HUES48 (cell line): Measurements from ENCODE around the gene CLBA1.
"Not testable (repeated sequence)": the region's sequence is repeated elsewhere in the genome, so short reads cannot be mapped to it uniquely, and the experiment has no call there.

Experiments used
- H3K27ac ChIP-seq: one replicate; pipeline ENCODE4 v1.7.0; 2013; ENCODE audit warnings: low read depth, low read length, inconsistent platforms
- H3K27me3 ChIP-seq: 2 replicates; pipeline ENCODE4 v1.6.1; 2013; ENCODE audit warnings: mild to moderate bottlenecking, low read length; ENCODE audit not compliant: control insufficient read depth, insufficient read depth
- H3K36me3 ChIP-seq: 2 replicates; pipeline ENCODE4 v1.6.1; 2013; ENCODE audit warnings: low read length; ENCODE audit not compliant: control insufficient read depth, insufficient read depth
- H3K4me1 ChIP-seq: 2 replicates; pipeline ENCODE4 v1.6.1; 2013; ENCODE audit warnings: mild to moderate bottlenecking, low read length; ENCODE audit not compliant: control insufficient read depth, insufficient read depth
- H3K4me3 ChIP-seq: 2 replicates; pipeline ENCODE4 v1.5.1; 2013; ENCODE audit warnings: mild to moderate bottlenecking, low read depth, low read length
- H3K9ac ChIP-seq: 2 replicates; pipeline ENCODE4 v1.6.1; 2013; ENCODE audit warnings: mild to moderate bottlenecking, low read depth, low read length, moderate library complexity
- H3K9me3 ChIP-seq: 2 replicates; pipeline ENCODE4 v1.6.1; 2013; ENCODE audit warnings: low read length; ENCODE audit not compliant: control insufficient read depth, insufficient read depth

Gene CLBA1

DNA sequence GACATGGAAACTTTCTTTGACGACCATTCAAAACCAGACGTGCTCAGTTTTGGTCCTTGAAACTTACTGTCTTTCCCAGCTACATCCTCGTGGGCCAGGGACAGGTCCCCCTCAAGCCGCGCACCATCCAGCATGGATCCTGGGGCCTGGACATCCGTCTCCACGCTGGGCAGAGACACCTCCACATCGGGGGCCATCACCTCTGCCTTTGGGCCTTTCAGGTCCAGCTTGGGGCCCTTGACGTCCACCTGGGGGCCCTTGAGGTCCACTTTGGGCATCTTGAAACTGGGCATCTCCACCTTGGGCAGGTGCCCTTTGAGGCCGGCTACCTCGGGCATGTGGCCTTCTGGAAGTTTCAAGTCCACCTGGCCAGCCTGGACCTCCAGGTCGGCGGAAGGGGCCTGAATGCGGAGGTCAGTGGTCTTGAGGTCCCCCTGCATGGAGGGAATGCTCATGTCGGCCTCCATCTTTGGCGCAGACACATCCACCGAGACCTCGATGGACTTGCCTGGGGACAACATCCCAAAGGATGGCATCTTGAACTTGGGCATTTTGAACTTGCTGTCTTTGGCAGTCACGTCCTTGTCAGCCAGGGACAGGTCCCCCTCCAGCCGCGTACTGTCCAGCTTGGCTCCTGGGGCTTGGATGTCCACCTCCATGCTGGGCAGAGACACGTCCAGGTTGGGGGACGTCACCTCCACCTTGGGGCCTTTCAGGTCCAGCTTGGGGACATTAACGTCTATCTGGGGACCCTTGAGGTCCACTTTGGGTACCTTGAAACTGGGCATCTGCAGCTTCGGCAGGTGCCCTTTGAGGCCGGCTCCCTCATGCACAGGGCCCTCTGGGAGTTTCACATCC is 43.9 kb upstream of the CLBA1 start:
- H3K4me3 ChIP-seq: no peak overlapping the region
- H3K4me1 ChIP-seq: no peaks in the 10 kb centered on the region
- H3K9ac ChIP-seq: no peak overlapping the region
- H3K9me3 ChIP-seq: 0 out of 2 replicates have a peak, but pooled peaks cover 2% of the 10 kb centered on the region
- H3K27me3 ChIP-seq: peaks cover 26% of the 10 kb centered on the region
- H3K36me3 ChIP-seq: no peaks in the 10 kb centered on the region
- no peak overlapping the region for H3K27ac ChIP-seq

- no peaks in the 10 kb centered on the region for H3K4me1 ChIP-seq
- 0 out of 2 replicates have a peak, but pooled peaks cover 2% of the 10 kb centered on the region for H3K9me3 ChIP-seq
- H3K27ac ChIP-seq: no peak overlapping the region
- H3K36me3 ChIP-seq: no peaks in the 10 kb centered on the region
- peaks cover 20% of the 10 kb centered on the region for H3K27me3 ChIP-seq
- no peak overlapping the region for H3K9ac ChIP-seq
- H3K4me3 ChIP-seq: no peak overlapping the region
These were observed 43.0 kb upstream of the CLBA1 start for GRCh38 chr14:104942586-104942985.

GRCh38 chr14:104943216-104944015 is 42.2 kb upstream of the CLBA1 start:
- not testable (repeated sequence) for H3K36me3 ChIP-seq

DNA sequence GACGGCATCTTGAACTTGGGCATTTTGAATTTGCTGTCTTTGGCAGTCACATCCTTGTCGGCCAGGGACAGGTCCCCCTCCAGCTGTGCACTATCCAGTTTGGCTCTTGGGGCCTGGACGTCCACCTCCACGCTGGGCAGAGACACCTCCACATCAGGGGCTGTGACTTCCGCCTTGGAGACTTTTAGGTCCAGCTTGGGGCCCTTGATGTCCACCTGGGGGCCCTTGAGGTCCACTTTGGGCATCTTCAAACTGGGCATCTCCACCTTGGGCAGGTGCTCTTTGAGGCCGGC is 41.6 kb upstream of the CLBA1 start:
- not testable (repeated sequence) for H3K9me3 ChIP-seq

More at GRCh38 chr14:104943216-104944015, 42.2 kb upstream of the CLBA1 start:
- H3K4me3 ChIP-seq, H3K4me1 ChIP-seq, H3K9me3 ChIP-seq, H3K27ac ChIP-seq, H3K9ac ChIP-seq: not testable (repeated sequence)
- H3K27me3 ChIP-seq: peaks cover 14% of the 10 kb centered on the region; the same call in 1 of the 2 replicates

GRCh38 chr14:104944436-104945205 is 41.0 kb upstream of the CLBA1 start:
- not testable (repeated sequence) for H3K9me3 ChIP-seq, H3K4me1 ChIP-seq, H3K4me3 ChIP-seq, H3K27ac ChIP-seq, H3K9ac ChIP-seq, H3K27me3 ChIP-seq, H3K36me3 ChIP-seq

More for the DNA sequence above, 41.6 kb upstream of the CLBA1 start:
- not testable (repeated sequence) for H3K4me3 ChIP-seq, H3K27me3 ChIP-seq, H3K36me3 ChIP-seq, H3K4me1 ChIP-seq, H3K9ac ChIP-seq, H3K27ac ChIP-seq

DNA sequence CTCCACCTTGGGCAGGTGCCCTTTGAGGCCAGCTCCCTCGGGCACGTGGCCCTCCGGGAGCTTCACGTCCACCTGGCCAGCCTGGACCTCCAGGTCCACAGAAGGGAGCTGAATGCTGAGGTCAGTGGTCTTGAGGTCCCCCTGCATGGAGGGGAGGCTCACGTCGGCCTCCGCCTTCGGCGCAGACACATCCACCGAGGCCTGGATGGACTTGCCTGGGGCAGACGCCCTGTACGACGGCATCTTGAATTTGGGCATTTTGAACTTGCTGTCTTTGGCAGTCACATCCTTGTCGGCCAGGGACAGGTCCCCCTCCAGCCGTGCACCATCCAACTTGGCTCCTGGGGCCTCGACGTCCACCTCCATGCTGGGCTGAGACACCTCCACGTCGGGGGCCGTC is 40.3 kb upstream of the CLBA1 start:
- H3K27me3 ChIP-seq, H3K9me3 ChIP-seq, H3K4me3 ChIP-seq, H3K4me1 ChIP-seq, H3K9ac ChIP-seq, H3K27ac ChIP-seq, H3K36me3 ChIP-seq: not testable (repeated sequence)

DNA sequence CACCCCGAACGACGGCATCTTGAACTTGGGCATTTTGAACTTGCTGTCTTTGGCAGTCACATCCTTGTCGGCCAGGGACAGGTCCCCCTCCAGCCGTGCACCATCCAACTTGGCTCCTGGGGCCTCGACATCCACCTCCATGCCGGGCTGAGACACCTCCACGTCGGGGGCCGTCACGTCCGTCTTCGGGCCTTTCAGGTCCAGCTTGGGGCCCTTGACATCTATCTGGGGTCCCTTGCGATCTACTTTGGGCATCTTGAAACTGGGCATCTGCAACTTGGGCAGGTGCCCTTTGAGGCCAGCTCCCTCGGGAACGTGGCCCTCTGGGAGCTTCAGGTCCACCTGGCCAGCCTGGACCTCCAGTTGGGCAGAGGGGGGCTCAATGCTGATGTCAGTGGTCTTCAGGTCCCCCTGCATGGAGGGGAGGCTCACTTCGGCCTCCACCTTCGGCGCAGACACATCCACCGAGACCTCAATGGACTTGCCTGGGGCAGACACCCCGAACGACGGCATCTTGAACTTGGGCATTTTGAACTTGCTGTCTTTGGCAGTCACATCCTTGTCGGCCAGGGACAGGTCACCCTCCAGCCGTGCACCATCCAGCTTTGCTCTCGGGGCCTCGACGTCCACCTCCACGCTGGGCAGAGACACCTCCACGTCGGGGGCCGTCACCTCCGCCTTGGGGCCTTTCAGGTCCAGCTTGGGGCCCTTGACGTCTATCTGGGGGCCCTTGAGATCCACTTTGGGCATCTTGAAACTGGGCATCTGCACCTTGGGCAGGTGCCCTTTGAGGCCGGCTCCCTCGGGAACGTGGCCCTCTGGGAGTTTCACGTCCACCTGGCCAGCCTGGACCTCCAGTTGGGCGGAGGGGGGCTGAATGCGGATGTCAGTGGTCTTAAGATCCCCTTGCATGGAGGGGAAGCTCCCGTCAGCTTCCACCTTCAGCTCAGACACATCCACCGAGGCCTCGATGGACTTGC is 39.3 kb upstream of the CLBA1 start:
- not testable (repeated sequence) for H3K9ac ChIP-seq, H3K36me3 ChIP-seq, H3K27me3 ChIP-seq, H3K4me3 ChIP-seq, H3K4me1 ChIP-seq, H3K27ac ChIP-seq, H3K9me3 ChIP-seq

DNA sequence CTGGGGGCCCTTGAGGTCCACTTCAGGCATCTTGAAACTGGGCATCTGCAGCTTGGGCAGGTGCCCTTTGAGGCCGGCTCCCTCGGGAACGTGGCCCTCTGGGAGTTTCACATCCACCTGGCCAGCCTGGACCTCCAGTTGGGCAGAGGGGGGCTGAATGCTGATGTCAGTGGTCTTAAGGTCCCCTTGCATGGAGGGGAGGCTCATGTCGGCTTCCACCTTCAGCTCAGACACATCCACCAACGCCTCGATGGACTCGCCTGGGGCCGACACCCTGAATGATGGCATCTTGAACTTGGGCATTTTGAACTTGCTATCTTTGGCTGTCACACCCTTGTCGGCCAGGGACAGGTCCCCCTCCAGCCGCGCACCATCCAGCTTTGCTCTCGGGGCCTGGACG is 38.4 kb upstream of the CLBA1 start:
- H3K27ac ChIP-seq, H3K4me1 ChIP-seq, H3K36me3 ChIP-seq, H3K9me3 ChIP-seq, H3K9ac ChIP-seq, H3K4me3 ChIP-seq, H3K27me3 ChIP-seq: not testable (repeated sequence)

DNA sequence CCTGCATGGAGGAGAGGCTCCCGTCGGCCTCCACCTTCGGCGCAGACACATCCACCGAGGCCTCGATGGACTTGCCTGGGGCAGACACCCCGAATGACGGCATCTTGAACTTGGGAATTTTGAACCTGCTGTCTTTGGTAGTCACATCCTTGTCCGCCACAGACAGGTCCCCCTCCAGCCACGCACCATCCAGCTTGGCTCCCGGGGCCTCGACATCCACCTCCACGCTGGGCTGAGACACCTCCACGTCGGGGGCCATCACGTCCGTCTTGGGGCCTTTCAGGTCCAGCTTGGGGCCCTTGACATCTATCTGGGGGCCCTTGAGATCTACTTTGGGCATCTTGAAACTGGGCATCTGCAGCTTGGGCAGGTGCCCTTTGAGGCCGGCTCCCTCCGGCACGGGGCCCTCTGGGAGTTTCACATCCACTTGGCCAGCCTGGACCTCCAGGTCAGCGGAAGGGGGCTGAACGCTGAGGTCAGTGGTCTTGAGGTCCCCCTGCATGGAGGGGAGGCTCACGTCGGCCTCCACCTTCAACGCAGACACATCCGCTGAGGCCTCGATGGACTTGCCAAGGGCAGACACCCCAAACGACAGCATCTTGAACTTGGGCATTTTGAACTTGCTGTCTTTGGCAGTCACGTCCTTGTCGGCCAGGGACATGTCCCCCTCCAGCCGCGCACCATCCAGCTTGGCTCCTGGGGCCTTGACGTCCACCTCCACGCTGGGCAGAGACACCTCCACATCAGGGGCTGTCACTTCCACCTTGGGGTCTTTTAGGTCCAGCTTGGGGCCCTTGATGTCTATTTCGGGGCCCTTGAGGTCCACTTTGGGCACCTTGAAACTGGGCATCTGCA is 37.5 kb upstream of the CLBA1 start:
- H3K9me3 ChIP-seq, H3K4me1 ChIP-seq, H3K36me3 ChIP-seq, H3K27ac ChIP-seq, H3K4me3 ChIP-seq, H3K27me3 ChIP-seq, H3K9ac ChIP-seq: not testable (repeated sequence)

- no peak overlapping the region for H3K27ac ChIP-seq
These were observed 36.9 kb upstream of the CLBA1 start for GRCh38 chr14:104948736-104949031.

More at GRCh38 chr14:104948736-104949031, 36.9 kb upstream of the CLBA1 start:
- no peak overlapping the region for H3K9ac ChIP-seq
- 0 out of 2 replicates have a peak, but pooled peaks cover 2% of the 10 kb centered on the region for H3K9me3 ChIP-seq
- no peaks in the 10 kb centered on the region for H3K4me1 ChIP-seq
- H3K4me3 ChIP-seq: no peak overlapping the region
- H3K36me3 ChIP-seq: no peaks in the 10 kb centered on the region
- H3K27me3 ChIP-seq: no peaks in the 10 kb centered on the region
